HG02885 (cell line): ENCODE data around the gene KRT76.

ENCODE experiments used
- ATAC-seq: cut with Tn5 transposase; IDR thresholded peaks from one replicate; pipeline ENCODE4 v1.9.1; 2021; ENCODE audit warnings: mild to moderate bottlenecking; ENCODE audit not compliant: unreplicated experiment, poor library complexity

Gene KRT76

DNA sequence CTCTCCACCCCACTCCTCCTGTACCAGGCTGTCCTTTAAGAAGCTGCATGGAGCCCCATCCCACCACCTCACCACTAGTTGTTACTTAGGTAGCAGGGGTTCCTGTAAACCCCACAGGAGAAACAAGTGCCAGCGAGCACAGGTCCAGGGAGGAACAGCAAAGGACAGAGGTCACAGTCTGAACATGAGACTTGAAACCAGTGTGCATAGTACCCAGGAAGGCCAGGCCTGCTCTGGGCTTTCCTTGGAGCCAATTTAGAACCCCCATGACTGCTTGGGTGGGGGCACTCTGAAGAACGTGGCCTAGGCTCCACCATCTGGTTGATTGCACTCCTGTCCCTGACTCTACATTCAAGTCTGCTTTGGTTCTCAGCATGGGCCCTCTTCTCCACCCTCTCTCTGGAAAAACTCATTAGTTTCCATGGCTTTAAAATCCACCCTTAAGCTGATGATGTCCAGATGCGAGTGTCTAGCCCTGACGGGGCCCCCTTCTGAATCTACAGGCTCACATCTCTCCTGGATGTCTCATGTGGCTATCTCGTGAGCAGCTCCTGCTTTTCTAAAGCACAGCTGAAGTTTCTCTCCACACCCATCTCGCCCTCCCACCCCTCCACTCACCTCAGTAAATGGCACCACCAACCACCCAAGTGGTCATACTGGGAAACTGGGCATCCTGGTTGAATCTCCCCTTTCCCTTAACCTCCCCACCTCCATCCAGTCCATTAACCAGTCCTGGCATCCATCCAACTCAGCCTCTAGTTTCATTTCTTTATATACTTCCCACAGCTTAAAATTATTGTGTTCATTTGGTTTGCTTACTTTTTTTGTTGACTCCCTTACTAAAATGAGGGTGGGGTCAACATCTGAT, 10.4 kb upstream of the KRT76 start:
- ATAC-seq, result no peak

DNA sequence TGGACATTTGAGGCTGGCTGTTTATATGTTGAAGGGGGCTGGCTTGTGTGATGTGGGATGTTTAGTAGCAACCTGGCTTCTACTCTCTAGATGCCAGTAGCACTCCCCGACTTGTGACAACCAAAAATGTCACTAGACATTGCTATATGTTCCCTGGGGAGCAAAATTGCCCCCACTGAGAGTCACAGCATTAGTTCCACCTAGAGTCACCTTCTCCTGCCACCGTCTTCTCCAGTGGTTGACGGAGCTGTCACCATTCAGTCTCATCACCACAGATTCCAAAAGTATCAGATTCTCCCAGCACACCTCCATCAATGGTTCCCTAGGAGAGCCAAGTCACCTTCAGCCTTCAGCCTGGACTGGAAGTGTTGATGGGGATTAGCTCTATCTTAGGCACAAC, 7.8 kb upstream of the KRT76 start:
- ATAC-seq, result no peak

DNA sequence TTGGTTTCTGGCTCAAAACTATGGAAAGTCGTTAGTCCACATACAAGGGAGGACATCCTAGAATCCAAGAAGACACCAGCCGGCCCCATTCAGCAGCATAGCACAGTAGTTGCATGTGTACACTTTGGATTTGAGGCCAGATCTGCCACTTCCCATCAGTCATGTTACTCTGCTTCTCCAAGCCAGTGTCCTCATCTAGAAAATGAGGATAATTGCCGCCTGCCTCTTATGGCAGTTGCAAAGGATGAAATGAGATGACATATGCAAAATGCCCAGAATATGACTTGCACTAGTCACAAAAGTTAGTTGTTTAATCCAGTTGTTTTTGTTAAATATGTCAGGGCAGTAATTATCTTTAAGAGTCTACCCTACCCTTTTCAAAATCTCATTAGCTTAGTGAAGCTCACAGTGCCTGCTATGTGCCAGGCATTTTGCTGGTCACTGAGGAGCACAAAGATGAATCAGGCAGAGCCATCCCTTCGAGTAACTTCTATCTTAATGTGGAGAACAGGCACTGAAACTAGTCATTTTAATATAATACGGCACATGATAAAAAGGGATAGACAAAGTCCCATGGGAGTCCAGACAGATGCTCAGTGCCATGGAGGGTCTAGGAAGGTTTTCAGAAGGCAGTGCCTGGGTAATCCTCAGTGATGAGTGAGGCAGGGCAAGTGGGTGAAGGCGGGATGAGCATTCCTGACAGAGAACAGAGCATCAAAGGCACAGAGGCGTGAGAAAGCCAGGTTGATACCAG, 6.6 kb upstream of the KRT76 start:
- ATAC-seq, result no peak

DNA sequence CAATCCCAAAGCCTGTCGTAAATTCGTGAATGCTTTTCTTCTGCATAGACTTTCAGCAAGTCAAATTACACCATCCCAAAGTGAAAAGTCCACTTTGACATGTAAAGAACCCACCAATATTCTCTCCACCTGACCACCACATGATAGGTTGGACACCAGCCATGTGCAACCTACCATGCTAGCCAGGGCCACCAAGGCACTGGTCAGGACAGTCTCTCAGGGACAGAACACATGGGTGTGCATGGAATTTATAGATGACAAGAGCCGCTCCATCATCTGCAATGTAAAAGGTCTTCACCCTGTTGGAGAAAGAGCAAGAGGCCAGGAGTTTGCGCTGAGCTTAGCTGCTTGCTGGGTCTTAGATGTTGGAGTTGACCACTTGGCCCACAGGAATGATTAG, 5.4 kb upstream of the KRT76 start:
- ATAC-seq, result no peak

DNA sequence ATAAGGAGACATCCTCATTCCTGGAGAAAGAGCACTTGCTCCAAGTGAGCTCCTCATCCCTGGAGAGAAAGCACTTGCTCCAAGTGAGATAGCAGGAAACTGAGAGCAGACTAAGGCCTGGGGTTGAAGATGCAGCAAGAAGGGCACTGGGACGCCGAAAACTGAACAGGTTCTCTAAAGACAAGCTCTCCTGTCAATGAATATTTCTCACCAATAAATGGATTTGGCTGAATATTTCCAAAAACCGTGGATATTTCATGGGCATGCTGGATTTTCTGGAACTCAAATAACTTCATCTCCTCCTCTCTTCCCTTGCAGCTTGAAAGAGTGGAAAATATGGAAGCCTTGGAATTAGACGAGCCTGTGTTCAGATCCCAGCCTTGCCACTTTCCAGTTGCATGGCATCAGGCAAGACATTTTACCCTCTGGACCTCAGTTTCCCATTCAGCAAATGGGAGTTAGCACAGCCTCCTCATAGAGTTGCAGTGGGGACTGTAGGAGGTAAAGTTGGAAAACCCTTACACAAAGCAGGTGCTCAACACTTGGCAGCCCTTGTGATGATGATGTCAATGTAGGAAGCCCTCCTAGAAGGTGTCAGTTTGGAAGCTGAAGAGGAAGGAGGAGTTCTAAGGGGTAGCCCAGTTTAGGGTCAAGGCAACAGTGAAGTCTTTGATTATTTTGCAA, 4.4 kb upstream of the KRT76 start:
- no peak for ATAC-seq

DNA sequence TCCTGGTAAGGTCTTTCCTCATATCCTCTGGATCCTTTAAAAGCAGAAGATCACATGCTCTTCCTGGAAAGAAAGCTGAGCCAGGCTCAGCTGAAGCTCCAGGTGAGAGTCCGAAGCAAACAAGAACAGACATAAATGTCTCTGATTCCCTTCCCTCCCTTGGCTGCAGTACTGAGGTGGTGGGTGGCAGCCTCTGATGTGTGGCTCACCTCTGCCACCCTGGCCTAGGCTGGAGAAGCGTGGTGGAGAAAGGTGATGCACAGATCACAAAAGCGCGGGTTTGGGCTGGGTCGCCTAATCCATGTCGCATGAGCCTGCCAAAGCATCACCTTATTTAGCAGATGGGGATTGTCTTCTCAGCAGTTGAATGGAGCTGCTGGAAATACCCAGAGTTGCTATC, 2.8 kb upstream of the KRT76 start:
- ATAC-seq, result no peak

DNA sequence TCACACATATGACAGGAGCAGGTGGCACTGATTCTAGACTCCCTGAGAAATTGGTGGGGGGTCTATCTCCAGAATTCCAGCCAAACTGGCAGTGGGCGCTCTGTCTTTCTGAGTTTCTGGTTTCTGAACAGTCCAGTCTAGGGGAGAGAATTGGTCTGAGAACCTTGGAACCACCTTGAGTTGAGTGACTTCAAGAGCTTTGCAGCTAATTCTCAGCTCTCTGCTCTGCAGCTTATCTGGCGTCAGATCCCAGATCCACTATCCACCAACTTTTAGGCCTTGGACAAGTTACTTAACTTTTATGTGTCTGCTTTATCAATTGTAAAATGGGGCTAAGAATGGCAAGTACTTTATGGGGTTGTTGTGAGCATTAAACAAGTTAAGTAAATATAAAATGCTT, 1.7 kb upstream of the KRT76 start:
- ATAC-seq, result no peak

DNA sequence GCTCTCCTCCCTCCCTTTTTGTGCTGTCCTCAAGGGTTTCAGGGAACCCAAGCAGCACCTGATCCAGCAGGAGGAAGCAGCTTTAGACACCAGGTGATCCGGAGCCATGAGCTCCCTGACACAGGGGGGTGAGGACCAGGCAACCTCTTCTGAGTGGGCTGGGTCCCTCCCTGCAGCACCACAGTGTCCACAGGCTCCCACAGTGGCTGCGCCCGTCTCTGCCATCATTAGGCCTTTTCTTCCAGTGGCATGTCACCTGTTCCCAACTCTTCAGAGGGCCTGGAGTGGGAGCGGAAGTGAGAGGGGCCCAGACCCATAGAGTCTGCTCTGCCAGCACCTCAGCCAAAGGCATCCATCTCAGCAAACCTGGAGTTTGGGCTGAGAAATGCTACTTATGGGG, 421 bp upstream of the KRT76 start:
- no peak for ATAC-seq

DNA sequence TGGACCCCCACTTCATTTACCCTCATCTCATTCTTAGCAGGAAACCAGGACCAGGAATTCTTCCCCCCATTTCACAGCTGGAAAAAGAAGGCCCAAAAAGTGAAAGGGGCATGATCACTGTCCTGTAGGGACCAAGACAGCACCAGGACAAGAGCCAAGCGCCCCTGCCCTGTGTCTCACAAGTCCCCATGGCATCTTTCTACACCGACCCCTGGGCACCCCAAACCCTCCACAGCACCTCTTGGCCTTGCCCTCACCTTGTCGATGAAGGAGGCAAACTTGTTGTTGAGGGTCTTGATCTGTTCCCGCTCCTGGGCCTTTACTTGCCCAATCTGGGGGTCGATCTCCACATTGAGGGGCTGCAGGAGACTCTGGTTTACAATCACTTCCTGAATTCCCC, 710 bp downstream of the KRT76 start:
- no peak for ATAC-seq

DNA sequence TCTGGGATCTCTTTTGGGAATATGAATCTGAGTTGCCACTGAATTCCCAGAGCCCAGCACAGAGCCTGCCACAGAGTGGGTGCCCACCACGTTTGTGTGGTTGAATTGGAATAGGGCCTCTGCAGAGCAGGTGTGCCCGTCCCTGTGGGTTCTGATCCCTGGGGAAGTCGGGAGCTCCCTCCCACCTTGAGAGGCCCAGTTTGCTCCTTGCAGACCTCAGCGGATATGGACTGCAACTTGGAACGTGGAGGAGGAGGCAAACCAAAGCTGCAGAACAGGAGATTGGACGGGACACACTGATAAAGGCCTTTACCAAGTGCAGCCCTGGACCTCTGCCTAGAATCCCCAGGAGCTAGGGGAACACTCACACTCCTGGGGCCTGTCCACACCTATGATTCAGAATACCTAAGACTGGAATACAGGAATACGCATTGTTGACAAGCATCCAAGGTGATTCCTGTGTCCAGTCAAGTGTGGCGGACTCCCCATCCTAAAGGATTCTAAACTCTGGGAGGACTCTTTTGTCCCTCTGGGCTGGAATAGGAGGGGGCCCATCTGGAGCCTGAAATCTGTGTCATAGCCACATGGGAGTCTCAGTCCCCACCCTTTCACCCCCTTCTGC, 2.4 kb downstream of the KRT76 start:
- ATAC-seq, result no peak

DNA sequence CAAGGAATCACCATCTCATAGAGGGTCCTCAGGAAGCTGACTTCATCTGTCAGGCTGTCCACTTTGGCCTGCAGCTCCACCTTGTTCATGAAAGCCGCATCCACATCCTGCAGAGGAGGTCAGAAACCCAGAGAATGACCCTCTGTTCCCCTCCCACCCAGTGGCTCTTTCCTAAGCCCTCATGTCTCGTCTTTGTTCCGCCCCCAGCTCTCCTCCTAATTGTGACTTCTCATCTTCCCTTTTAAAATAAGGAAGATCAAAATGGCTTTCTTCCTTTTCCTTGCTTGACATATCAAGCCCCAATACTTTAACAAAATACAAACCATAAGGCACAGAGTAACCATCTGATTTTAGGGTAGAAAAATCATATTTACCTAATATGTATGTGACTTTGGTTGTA, 4.4 kb downstream of the KRT76 start:
- ATAC-seq, result no peak

DNA sequence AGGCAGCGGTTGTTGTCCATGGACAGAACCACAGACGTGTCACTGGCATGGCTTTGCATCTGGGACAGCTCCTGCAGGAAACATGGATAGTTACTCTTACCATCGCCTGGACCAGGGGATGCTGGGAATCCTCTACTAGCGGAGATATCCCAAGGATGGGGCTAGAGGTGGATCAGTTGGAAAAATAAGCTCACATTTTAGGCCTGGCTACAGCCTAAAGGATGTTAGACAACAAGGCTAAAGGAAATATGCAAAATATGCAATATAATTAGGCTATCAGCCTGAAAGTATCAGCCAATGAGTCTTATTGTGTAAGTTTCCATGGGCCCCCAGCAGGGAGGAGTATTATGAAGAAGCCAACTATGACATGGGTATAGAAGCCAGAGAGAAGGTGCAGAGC, 5.0 kb downstream of the KRT76 start:
- ATAC-seq, result no peak

DNA sequence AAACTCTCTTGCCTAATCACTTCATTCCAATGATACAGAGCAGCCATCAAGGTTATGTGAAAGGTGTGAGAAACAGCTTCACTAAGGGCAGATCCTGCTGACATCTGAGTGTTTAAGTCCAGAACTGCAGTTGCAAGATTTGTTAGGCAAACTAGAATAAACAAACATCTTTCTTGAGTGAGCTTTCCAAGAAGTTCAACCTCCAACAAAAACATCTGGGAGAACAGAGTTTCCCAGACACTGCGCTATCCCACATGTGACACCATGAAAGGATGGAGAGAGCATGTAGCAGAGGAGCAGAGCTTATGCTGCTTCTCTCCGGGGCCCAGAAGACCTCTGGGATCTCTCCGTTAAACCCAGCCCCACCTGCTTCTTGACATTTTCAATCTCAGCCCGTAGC, 5.6 kb downstream of the KRT76 start:
- ATAC-seq, result no peak

DNA sequence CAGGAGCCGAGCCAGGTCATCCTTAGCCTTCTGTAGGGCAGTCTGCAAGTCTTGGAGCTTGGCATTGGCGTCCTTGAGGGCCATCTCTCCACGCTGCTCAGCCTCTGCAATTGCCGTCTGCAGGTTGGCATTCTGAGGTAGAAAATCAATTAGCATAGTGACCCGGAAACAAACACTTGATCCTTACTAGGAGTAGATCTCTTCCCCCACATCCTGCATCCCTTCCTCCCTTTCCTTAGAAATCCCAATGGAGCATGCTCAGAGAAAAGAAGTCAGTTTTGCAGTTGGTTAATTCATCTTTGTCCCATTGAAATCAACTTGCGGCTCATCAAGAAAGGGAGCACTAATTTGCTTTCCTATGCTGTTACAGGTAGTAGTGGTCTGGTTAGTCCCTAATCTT, 6.1 kb downstream of the KRT76 start:
- ATAC-seq, result no peak

DNA sequence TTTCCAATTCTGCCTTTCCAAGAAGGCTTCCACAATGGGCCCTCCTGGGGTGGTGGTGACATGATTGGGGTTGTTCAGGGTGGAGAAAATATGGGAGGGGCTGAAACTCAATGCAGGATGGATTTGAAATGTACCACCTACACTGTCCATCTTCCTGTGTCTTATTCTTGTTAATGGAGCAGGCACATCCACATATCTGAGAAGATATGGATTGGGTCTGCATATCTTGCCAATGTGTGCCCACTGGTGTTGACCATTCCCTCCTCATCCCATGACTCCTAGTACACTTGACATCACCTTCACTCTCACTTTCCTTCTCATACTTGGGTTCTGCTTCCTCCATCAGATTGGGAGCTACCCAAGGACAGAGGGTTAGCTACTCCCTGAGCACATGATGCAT, 7.2 kb downstream of the KRT76 start:
- ATAC-seq, result no peak

DNA sequence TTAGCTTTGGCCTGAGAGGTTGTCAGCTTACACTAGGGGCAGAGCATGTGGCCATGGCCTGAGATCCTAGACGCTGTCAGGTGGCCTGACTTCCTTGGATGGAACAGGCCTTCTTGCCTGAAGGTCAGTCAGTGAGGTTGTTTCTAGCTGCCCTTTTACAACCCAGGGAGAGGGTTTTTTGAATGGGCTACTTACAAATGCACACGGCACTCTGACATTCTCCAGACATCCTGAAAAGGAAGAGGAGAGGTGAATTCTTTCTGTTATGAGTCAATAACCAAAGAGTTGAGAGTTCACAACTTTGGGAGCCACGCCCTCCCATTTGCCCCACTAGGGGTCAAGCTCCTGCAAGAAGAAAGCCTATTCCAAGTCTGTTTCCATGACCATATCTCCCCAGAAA, 7.8 kb downstream of the KRT76 start:
- no peak for ATAC-seq

DNA sequence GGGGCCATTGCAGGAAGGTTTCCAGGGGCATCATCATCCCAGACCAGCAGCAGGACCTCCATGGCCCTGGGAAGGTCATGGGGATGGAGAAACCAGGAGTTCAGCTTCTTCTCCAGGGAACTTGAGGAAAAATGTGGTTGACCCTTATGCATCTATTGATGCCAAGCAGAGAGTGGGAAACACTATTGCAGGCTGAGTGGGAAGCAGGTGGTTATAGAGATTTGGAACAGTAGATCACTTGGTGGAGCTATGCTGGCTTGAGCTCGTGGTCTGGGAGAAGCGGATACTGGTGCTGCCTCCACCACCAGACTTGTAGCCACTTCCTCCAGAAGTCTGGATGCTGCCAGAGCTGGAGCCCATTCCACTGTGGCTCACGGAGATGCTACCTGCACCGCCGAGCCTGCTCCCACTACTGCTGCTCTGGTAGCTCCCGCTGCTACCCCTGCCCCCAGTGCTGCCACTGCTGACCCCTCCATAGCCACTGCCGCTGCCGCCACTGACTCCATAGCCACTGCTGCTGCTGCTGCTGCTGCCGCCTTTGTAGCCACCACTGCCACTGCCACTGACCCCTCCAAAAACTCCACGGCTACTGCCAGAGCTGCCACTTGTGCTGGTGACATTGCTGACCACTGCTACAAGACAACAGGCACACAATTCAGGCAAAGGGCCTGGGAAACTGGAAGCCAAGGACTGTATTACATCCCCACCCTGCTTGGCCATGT, 8.5 kb downstream of the KRT76 start:
- ATAC-seq, result no peak

DNA sequence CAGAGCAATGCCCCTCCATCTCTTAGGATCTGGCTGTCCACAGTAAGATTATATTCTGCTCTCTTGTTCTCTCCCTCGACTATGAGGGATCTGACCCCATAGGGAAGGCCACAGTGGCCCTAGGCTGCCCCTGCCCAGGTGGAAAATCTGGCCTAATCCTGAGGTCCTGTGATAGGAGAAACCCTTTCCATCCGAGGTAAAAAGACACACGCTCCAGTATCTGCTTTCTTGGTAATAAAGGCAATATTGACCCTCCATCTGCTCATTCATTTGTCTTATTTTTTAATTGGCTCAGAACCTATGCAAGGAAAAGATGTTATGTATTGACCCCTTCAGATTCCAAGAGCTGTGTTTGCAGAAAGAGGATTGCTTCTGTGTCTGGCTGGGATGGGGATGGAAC, 9.7 kb downstream of the KRT76 start:
- no peak for ATAC-seq

DNA sequence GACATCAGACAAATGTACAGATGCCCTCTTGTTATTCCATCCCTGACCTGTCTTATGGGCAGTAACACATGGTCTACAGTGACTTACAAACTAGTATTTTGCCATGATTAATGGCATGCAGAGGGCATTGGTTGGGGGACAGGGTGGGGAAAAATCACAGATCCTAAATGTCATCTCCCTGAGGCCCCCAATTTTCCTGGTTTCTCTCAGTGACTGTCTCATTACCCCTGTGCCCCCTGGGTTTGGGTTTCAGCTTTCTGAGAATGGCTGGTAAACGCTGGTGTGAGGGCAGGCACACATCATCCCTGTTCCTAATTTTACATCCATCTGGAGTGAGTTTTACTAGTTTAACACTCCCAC, 10.1 kb downstream of the KRT76 start:
- ATAC-seq, result no peak

DNA sequence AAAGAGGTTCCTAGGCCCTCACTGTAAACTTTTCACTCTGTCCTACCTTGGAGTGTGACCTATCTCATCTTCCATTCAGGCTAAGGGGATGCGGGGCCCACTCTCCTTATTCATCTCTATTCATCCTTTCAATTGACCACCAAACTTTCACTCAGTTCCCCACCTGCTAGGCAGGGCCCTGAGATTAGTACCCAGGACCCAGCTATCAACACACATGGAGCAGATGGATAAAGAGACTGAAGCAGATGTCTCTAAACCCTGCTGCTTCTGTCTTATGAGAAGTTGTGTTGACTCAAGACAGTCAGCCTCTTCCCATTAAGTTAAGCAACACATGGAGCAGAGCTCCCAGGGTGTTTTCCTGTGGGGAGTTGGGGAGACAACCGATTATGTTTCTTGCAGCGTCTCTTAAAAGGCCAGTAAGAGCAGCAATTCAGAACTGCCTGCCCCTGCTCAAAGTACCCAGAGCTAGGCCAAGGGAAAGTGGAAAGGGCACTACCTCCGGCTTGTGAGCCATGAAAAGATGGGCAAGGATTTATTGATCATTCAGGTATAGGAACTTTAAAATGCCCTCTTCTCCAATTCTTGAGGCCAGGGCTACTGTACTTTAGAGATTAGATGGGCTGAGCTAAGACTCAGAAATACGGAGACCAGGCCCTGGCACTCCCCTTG, 10.7 kb downstream of the KRT76 start:
- no peak for ATAC-seq
